ENCODE data around the gene CENPP. TPM values are rescaled to one million over a fixed set of nuclear protein-coding genes. Genes with fewer than 3 reads are reported as not detected.

CENPP gene
- total RNA-seq, 4 donors from 2014 or later = 2.8 to 51.2 (median 4.9) TPM

DNA sequence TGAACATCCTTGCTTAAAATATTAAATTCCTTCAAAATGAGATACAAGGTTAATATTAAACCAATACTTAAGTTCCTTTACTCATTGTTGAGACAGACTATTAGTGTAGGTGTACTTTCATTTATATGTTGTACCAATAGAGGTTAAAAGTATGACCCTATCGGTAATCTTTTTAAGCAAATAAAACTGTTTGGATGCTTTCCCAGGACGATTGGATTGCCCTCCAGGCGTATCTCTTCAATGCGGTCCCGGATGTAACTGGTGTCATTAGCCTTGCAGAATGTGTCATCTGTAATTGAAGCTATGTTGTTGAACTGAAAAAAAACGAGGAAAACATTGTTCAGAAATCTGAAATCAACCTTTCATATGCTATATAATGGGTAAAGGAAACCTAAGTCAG is 59.7 kb downstream of the CENPP start:
- Histone ChIP-seq H3K27me3 (no peaks in the 10 kb centered on the region), H3K27ac (peak overlapping the region in 2 of 4 donors; percentile 26 to 56), H3K4me3 (no peak overlapping the region), H3K36me3 (no peaks in the 10 kb centered on the region), H3K9me3 (no peaks in the 10 kb centered on the region), H3K4me1 (no peaks in the 10 kb centered on the region)
- no peak for DNase-seq
- TF ChIP-seq, protein P1, sequence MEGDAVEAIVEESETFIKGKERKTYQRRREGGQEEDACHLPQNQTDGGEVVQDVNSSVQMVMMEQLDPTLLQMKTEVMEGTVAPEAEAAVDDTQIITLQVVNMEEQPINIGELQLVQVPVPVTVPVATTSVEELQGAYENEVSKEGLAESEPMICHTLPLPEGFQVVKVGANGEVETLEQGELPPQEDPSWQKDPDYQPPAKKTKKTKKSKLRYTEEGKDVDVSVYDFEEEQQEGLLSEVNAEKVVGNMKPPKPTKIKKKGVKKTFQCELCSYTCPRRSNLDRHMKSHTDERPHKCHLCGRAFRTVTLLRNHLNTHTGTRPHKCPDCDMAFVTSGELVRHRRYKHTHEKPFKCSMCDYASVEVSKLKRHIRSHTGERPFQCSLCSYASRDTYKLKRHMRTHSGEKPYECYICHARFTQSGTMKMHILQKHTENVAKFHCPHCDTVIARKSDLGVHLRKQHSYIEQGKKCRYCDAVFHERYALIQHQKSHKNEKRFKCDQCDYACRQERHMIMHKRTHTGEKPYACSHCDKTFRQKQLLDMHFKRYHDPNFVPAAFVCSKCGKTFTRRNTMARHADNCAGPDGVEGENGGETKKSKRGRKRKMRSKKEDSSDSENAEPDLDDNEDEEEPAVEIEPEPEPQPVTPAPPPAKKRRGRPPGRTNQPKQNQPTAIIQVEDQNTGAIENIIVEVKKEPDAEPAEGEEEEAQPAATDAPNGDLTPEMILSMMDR (IDR thresholded peaks at IDR 0.05) = no peak
- TF ChIP-seq POLR2A (IDR thresholded peaks at IDR 0.05) = no peak

DNA sequence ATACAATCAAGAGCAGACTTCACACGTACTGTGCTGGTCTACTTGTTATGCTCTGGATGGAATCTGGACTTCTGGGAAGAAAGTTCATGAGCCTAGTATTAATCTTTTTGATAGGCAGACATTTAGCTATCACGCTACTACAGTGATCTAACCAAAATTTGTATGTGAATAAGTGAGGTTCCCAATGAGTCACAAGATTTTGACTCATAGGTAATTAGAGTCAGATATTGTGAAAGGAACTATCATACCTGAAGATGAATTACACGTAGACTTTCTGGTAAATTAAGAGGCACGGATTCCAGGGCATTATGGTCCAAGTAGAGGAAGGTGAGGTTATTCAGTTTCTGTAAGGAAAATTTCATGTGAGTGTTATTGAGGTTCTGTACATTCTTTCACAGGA is 60.2 kb downstream of the CENPP start:
- H3K36me3 ChIP-seq = no peaks in the 10 kb centered on the region
- no peaks in the 10 kb centered on the region for H3K9me3 ChIP-seq
- H3K27ac ChIP-seq = peak overlapping the region in 2 of 4 donors; percentile 26 to 56
- H3K27me3 ChIP-seq = no peaks in the 10 kb centered on the region
- no peaks in the 10 kb centered on the region for H3K4me1 ChIP-seq
- H3K4me3 ChIP-seq = no peak overlapping the region
- DNase-seq = no peak
- TF ChIP-seq POLR2A (IDR thresholded peaks at IDR 0.05) = no peak
- TF ChIP-seq, protein P1 (IDR thresholded peaks at IDR 0.05) = no peak

GRCh38 chr9:92392690-92393089 is 66.9 kb downstream of the CENPP start:
- H3K36me3 ChIP-seq = no peaks in the 10 kb centered on the region
- TF ChIP-seq, protein P1 (IDR thresholded peaks at IDR 0.05) = no peak
- no peak for TF ChIP-seq POLR2A (IDR thresholded peaks at IDR 0.05)
- H3K9me3 ChIP-seq = no peaks in the 10 kb centered on the region
- no peaks in the 10 kb centered on the region for H3K4me1 ChIP-seq
- no peak overlapping the region for H3K27ac ChIP-seq
- H3K27me3 ChIP-seq = no peaks in the 10 kb centered on the region
- no peak for DNase-seq
- H3K4me3 ChIP-seq = no peak overlapping the region

DNA sequence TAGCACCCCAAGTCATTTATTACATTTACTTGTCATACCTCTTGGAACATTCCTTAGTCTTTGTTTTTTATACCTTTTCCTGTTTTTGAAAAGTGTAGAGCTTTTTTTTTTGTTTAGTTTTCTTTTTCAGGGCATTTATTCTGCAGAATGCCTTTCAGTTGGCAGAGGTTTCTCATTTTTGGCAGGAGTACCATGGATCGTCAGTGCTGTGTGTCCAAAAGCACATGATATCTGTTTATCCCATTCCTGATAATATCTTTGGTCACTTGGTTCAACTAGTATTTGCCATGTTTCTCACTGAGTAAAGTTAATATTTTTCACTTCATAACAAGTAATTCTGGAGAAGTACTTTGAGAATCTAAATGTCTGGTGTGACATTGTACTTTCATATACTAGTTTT is 67.9 kb downstream of the CENPP start:
- Histone ChIP-seq H3K9me3 (no peaks in the 10 kb centered on the region), H3K27ac (no peak overlapping the region), H3K4me1 (no peaks in the 10 kb centered on the region), H3K36me3 (no peaks in the 10 kb centered on the region), H3K27me3 (no peaks in the 10 kb centered on the region), H3K4me3 (no peak overlapping the region)
- TF ChIP-seq, protein P1 (IDR thresholded peaks at IDR 0.05) = no peak
- no peak for DNase-seq

GRCh38 chr9:92395617-92396016 is 69.9 kb downstream of the CENPP start:
- H3K9me3 ChIP-seq = no peaks in the 10 kb centered on the region
- no peaks in the 10 kb centered on the region for H3K27me3 ChIP-seq
- H3K4me3 ChIP-seq = no peak overlapping the region
- DNase-seq = no peak
- H3K36me3 ChIP-seq = no peaks in the 10 kb centered on the region
- H3K27ac ChIP-seq = no peak overlapping the region
- TF ChIP-seq, protein P1 (IDR thresholded peaks at IDR 0.05) = no peak
- no peak for TF ChIP-seq POLR2A (IDR thresholded peaks at IDR 0.05)
- H3K4me1 ChIP-seq = no peaks in the 10 kb centered on the region

DNA sequence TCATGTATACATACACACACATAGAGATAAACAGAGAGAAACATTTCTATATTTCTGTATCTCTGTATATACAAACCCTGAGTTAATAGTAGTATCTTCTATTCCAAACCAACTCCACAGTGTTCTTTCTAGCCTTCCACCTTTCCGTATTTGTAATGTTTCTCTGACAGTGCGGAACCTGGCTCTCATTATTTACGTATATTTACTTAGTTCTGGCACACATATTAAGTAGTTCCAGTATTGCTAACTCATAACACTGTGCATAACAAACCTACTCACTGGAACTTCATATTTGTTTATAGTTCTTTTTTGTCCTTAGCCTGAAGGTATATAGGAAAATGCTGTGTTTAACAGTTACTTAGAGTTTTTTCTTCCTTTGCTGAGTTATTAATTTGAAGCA is 72.1 kb downstream of the CENPP start:
- TF ChIP-seq, protein P1 (IDR thresholded peaks at IDR 0.05) = no peak
- TF ChIP-seq POLR2A (IDR thresholded peaks at IDR 0.05) = no peak
- no peak overlapping the region for H3K27ac ChIP-seq
- H3K9me3 ChIP-seq = no peaks in the 10 kb centered on the region
- no peaks in the 10 kb centered on the region for H3K4me1 ChIP-seq
- no peak for DNase-seq
- no peaks in the 10 kb centered on the region for H3K36me3 ChIP-seq
- no peaks in the 10 kb centered on the region for H3K27me3 ChIP-seq
- no peak overlapping the region for H3K4me3 ChIP-seq
